HepG2 (cell line): ENCODE measurements around the gene IGFBP5. TPM values are rescaled to one million over a fixed set of nuclear protein-coding genes. Genes with fewer than 3 reads are reported as not detected.

Source experiments
- ATAC-seq: fragments of 200-7000 bp; cut with Tn5 transposase; 3 replicates; pipeline ENCODE4 v1.9.1; 2020; ENCODE audit warnings: mild to moderate bottlenecking, moderate library complexity
- BruUV-seq: library from RNA; stranded (reverse); fragments of 400-500 nt; replicated peaks from 2 replicates; lab custom pipeline; 2021; lab: Mats Ljungman, UMichigan
- CTCF ChIA-PET: fragments of 300-600 bp; formaldehyde crosslinking; extraction: SDS; loops from one replicate; lab custom pipeline; 2021; ENCODE audit warnings: low total read pairs, inconsistent platforms, low intra/inter-chr PET ratio; lab: Yijun Ruan, JAX
- POLR2A ChIA-PET: fragments of 350-600 bp; sonication (Branson Sonifier 250); formaldehyde crosslinking; loops from one replicate; lab custom pipeline; 2020; ENCODE audit warnings: antibody characterized with exemption, inconsistent platforms; lab: Yijun Ruan, JAX
- DNase-seq: peaks from one replicate; pipeline ENCODE4 v3.0.0-alpha.2; 2015; ENCODE audit warnings: low spot score
- FAIRE-seq: peaks from 3 replicates; lab custom pipeline; 2011; peaks lifted over from hg19 to GRCh38; lab: Jason Lieb, UNC
- H2AFZ ChIP-seq: one replicate; pipeline ENCODE4 v1.6.1; 2011; ENCODE audit warnings: low read length, inconsistent platforms
- H3K27ac ChIP-seq: fragments of 300-600 bp; 3 replicates; pipeline ENCODE4 v1.8.0; 2011; ENCODE audit warnings: mixed run types, mild to moderate bottlenecking, mixed read lengths, low read length, inconsistent platforms; ENCODE audit not compliant: insufficient read depth; ENCODE audit errors: extremely low read length
- H3K27me3 ChIP-seq, 2 experiments: fragments of 200-600 bp in 1 of 2; 2 replicates in 1 of 2; 3 replicates in 1 of 2; pipeline versions ENCODE4 v1.6.0 to v1.8.0; 2011; ENCODE audit warnings: low read length in 2 of 2, mild to moderate bottlenecking in 2 of 2, moderate library complexity in 2 of 2, inconsistent platforms in 1 of 2; ENCODE audit not compliant: insufficient read depth in 2 of 2, control insufficient read depth in 1 of 2
- H3K36me3 ChIP-seq, 2 experiments: fragments of 200-600 bp in 1 of 2; replicated peaks in 1 of 2; 2 replicates in 1 of 2; 3 replicates in 1 of 2; pipeline versions ENCODE4 v1.5.1 to v1.8.0; 2011; ENCODE audit warnings: low read length in 2 of 2, inconsistent platforms in 1 of 2; ENCODE audit not compliant: insufficient read depth in 2 of 2, control insufficient read depth in 1 of 2
- H3K4me1 ChIP-seq: 2 replicates; pipeline ENCODE4 v1.5.1; 2012; ENCODE audit warnings: low read length, inconsistent platforms; ENCODE audit not compliant: insufficient read depth
- H3K4me2 ChIP-seq: 2 replicates; pipeline ENCODE4 v1.6.0; 2011; ENCODE audit warnings: low read depth, low read length, inconsistent platforms
- H3K4me3 ChIP-seq, 3 experiments: fragments of 200-600 bp in 1 of 3; sonication (generic), shearing (Covaris generic) in 1 of 3; replicated peaks in 1 of 3; 2 replicates each; pipeline ENCODE4 v1.5.1; 2011 to 2016; ENCODE audit warnings: low read length in 3 of 3, inconsistent platforms in 2 of 3, low read depth in 2 of 3, mild to moderate bottlenecking in 2 of 3, control low read depth in 1 of 3, mixed read lengths in 1 of 3; ENCODE audit not compliant: insufficient read depth in 1 of 3
- H3K79me2 ChIP-seq: one replicate; pipeline ENCODE4 v1.6.1; 2011; ENCODE audit warnings: low read length, inconsistent platforms; ENCODE audit not compliant: insufficient read depth
- H3K9ac ChIP-seq: 2 replicates; pipeline ENCODE4 v1.6.0; 2011; ENCODE audit warnings: mild to moderate bottlenecking, low read depth, low read length, inconsistent platforms; ENCODE audit not compliant: insufficient read depth
- H3K9me3 ChIP-seq: 2 replicates; pipeline ENCODE4 v1.5.1; 2012; ENCODE audit warnings: mild to moderate bottlenecking, low read length
- H4K20me1 ChIP-seq: 2 replicates; pipeline ENCODE4 v1.6.0; 2011; ENCODE audit warnings: inconsistent platforms, mild to moderate bottlenecking, low read length, moderate library complexity; ENCODE audit not compliant: insufficient read depth
- ARID5B ChIP-seq: IDR thresholded peaks from 2 replicates; pipeline ENCODE4 v1.4.0; 2020; ENCODE audit warnings: mild to moderate bottlenecking, missing genetic modification reagents
- ATF6 ChIP-seq: sonication (generic); formaldehyde crosslinking; conservative IDR thresholded peaks from 2 replicates; pipeline ENCODE4 v1.4.0; 2020; ENCODE audit warnings: missing genetic modification reagents
- CEBPG ChIP-seq: IDR thresholded peaks from 2 replicates; pipeline ENCODE4 v1.6.1; 2016
- ESRRA ChIP-seq: sonication (generic); formaldehyde crosslinking; IDR thresholded peaks from 2 replicates; pipeline ENCODE4 v1.5.1; 2020; ENCODE audit warnings: mild to moderate bottlenecking, low read depth, missing genetic modification reagents
- ISX ChIP-seq: sonication (generic); formaldehyde crosslinking; conservative IDR thresholded peaks from 2 replicates; pipeline ENCODE4 v1.5.0; 2020; ENCODE audit warnings: missing genetic modification reagents
- NR2F6 ChIP-seq, 2 experiments: IDR thresholded peaks; 2 replicates each; pipeline ENCODE4 v1.6.1; 2016; ENCODE audit warnings: antibody characterized with exemption in 1 of 2, mild to moderate bottlenecking in 1 of 2
- RORA ChIP-seq: sonication (generic); formaldehyde crosslinking; IDR thresholded peaks from 2 replicates; pipeline ENCODE4 v1.5.0; 2020; ENCODE audit warnings: mild to moderate bottlenecking, missing genetic modification reagents, moderate library complexity
- SMAD1 ChIP-seq: sonication (generic); formaldehyde crosslinking; IDR thresholded peaks from 2 replicates; pipeline ENCODE4 v1.4.0; 2020; ENCODE audit warnings: missing genetic modification reagents, low read depth, mild to moderate bottlenecking, borderline replicate concordance
- STAG1 ChIP-seq: sonication (generic); formaldehyde crosslinking; IDR thresholded peaks from 2 replicates; pipeline ENCODE4 v1.4.0; 2020; ENCODE audit warnings: missing genetic modification reagents
- TBX3 ChIP-seq: fragments of 450-650 bp; IDR thresholded peaks from 2 replicates; pipeline ENCODE4 v1.6.1; 2017; ENCODE audit warnings: antibody characterized with exemption, mild to moderate bottlenecking, inconsistent platforms, borderline replicate concordance
- TIGD3 ChIP-seq: sonication (generic); formaldehyde crosslinking; IDR thresholded peaks from 2 replicates; pipeline ENCODE4 v1.5.1; 2020; ENCODE audit warnings: mild to moderate bottlenecking, missing genetic modification reagents, borderline replicate concordance
- ZBTB33 ChIP-seq: sonication (generic); formaldehyde crosslinking; IDR thresholded peaks from 2 replicates; pipeline ENCODE4 v1.4.0; 2020; ENCODE audit warnings: missing genetic modification reagents
- ZNF256 ChIP-seq: sonication (generic); formaldehyde crosslinking; conservative IDR thresholded peaks from 2 replicates; pipeline ENCODE4 v1.4.0; 2020; ENCODE audit warnings: missing genetic modification reagents
- ZNF354B ChIP-seq: sonication (generic); formaldehyde crosslinking; IDR thresholded peaks from 2 replicates; pipeline ENCODE4 v1.8.0; 2022; ENCODE audit warnings: mild to moderate bottlenecking, missing genetic modification reagents
- ZNF362 ChIP-seq: sonication (generic); formaldehyde crosslinking; IDR thresholded peaks from 2 replicates; pipeline ENCODE4 v1.4.0; 2020; ENCODE audit warnings: missing genetic modification reagents, mild to moderate bottlenecking, borderline replicate concordance
- in situ Hi-C: cut with HindIII; loops from 2 replicates; pipeline ENCODE4 v1.10.0; 2017; ENCODE audit warnings: low pct_unique_long_range_greater_than_20kb; ENCODE audit not compliant: extremely low pct_ligation_motif_present
- intact Hi-C: fragments of 100-400 bp; cut with micrococcal nuclease; formaldehyde crosslinking; loops from one replicate; pipeline ENCODE4 v1.10.0; 2022; ENCODE audit not compliant: unreplicated experiment
- polyA plus RNA-seq, 8 experiments: library from polyadenylated mRNA; depleted of rRNA in 3 of 8; stranded (reverse) in 7 of 8; unstranded in 1 of 8; fragments of >200 nt; fragmentation: Illumina TruSeq in 4 of 8; extraction: Trizol in 4 of 8; gene quantifications; 2 replicates each; pipeline versions ENCODE4 v1.2.1 to v1.2.3, GENCODE V29; 2011 to 2016; ENCODE audit warnings: low read depth in 4 of 8, missing spikeins in 1 of 8, mixed read lengths in 1 of 8; ENCODE audit not compliant: insufficient read depth in 1 of 8
- total RNA-seq, 5 experiments: library from RNA; depleted of rRNA; stranded (reverse); fragments of >200 nt; fragmentation: Illumina TruSeq; extraction: Trizol; gene quantifications; 2 replicates each; pipeline ENCODE4 v1.2.3, GENCODE V29; 2016; ENCODE audit warnings: low read depth in 1 of 5

IGFBP5 gene
- total and polyA plus RNA-seq, 2 of the 13 experiments (the other 11 are each of a cell fraction or from before 2014, with no cell fraction given), result 0.15 TPM; not detected in 1

GRCh38 chr2:216735668-216736067 lies 40.3 kb upstream of the IGFBP5 start:
- H3K27ac ChIP-seq, result no peak overlapping the region
- ChIA-PET CTCF (no interaction called here), POLR2A (no interaction called here)
- H3K4me2 ChIP-seq, result no peak overlapping the region
- H4K20me1 ChIP-seq, result no peaks in the 10 kb centered on the region
- no peak overlapping the region for H3K4me3 ChIP-seq
- DNase-seq (no peak), ATAC-seq (no peak), FAIRE-seq (no peak)
- peaks cover 11% of the 10 kb centered on the region for H3K4me1 ChIP-seq
- H3K27me3 ChIP-seq, result peaks cover 0 to 25% of the 10 kb centered on the region in 2 experiments; a peak in 1 of 5 replicates
- no peak overlapping the region for H3K9ac ChIP-seq
- H3K36me3 ChIP-seq, result no peaks in the 10 kb centered on the region
- H3K9me3 ChIP-seq, result no peaks in the 10 kb centered on the region
- in situ Hi-C loops, result no loop called here
- no peak overlapping the region for H2AFZ ChIP-seq
- no TSS peak for BruUV-seq
- H3K79me2 ChIP-seq, result no peaks in the 10 kb centered on the region
- intact Hi-C loops, result no loop called here
- TF ChIP-seq SMAD1 (CRISPR knock-in tag) (no peak), ZNF362 (CRISPR knock-in tag) (no peak), TIGD3 (CRISPR knock-in tag) (no peak), ZBTB33 (CRISPR knock-in tag) (no peak), ATF6 (CRISPR knock-in tag) (no peak), ZNF256 (CRISPR knock-in tag) (no peak), ARID5B (CRISPR knock-in tag) (no peak), RORA (CRISPR knock-in tag) (no peak), STAG1 (CRISPR knock-in tag) (no peak), ZNF354B (CRISPR knock-in tag) (no peak), NR2F6 (IDR thresholded peaks at IDR 0.05) (no peak), NR2F6 (CRISPR knock-in tag; IDR thresholded peaks at IDR 0.05) (no peak), CEBPG (CRISPR knock-in tag) (no peak), ESRRA (CRISPR knock-in tag) (no peak), ISX (CRISPR knock-in tag) (no peak), TBX3 (no peak)
